GM18505 (cell line): Measurements from ENCODE around the gene RB1.

Experiments used
- ATAC-seq: cut with Tn5 transposase; IDR thresholded peaks from one replicate; pipeline ENCODE4 v1.9.1; 2021; ENCODE audit not compliant: unreplicated experiment
- POLR2A ChIP-seq: IDR thresholded peaks from 4 replicates; pipeline ENCODE4 v1.6.1; 2011; ENCODE audit warnings: borderline replicate concordance; ENCODE audit not compliant: insufficient read depth, insufficient read length; ENCODE audit errors: extremely low read depth

Gene RB1

GRCh38 chr13:48496271-48497161 is 193.0 kb downstream of the RB1 start:
- TF ChIP-seq POLR2A, result no peak
- ATAC-seq, result no peak

- ATAC-seq, result no peak
- no peak for TF ChIP-seq POLR2A
Observed at GRCh38 chr13:48497669-48498068, 194.1 kb downstream of the RB1 start.

- no peak for TF ChIP-seq POLR2A
- ATAC-seq, result peak; percentile 48
Observed at GRCh38 chr13:48500652-48501197, 197.2 kb downstream of the RB1 start.

- no peak for TF ChIP-seq POLR2A
- no peak for ATAC-seq
Observed at GRCh38 chr13:48501705-48502104, 198.2 kb downstream of the RB1 start.

- TF ChIP-seq POLR2A, result no peak
- ATAC-seq, result no peak
Observed at GRCh38 chr13:48502601-48503319, 199.2 kb downstream of the RB1 start.

GRCh38 chr13:48504606-48505005 is 201.1 kb downstream of the RB1 start:
- no peak for TF ChIP-seq POLR2A
- no peak for ATAC-seq

GRCh38 chr13:48505012-48505411 is 201.5 kb downstream of the RB1 start:
- no peak for TF ChIP-seq POLR2A
- ATAC-seq, result no peak

GRCh38 chr13:48505597-48506091 is 202.1 kb downstream of the RB1 start:
- peak; percentile 66 for ATAC-seq
- no peak for TF ChIP-seq POLR2A

GRCh38 chr13:48506092-48506701 is 202.6 kb downstream of the RB1 start:
- TF ChIP-seq POLR2A, result peak; percentile 21
- peak; percentile 25 for ATAC-seq

GRCh38 chr13:48507021-48507420 is 203.5 kb downstream of the RB1 start:
- ATAC-seq, result no peak
- TF ChIP-seq POLR2A, result no peak

- ATAC-seq, result no peak
- TF ChIP-seq POLR2A, result no peak
Observed at GRCh38 chr13:48508011-48508410, 204.5 kb downstream of the RB1 start.

- no peak for ATAC-seq
- TF ChIP-seq POLR2A, result no peak
Observed at GRCh38 chr13:48510698-48511097, 207.1 kb downstream of the RB1 start.

GRCh38 chr13:48511621-48512230 is 208.2 kb downstream of the RB1 start:
- no peak for ATAC-seq
- no peak for TF ChIP-seq POLR2A
